OCI-M2 (cell line): ENCODE results near the gene OTOGL.

ENCODE experiments used
- DNase-seq: peaks from one replicate; lab custom pipeline; 2025; ENCODE audit not compliant: unreplicated experiment; lab: John Stamatoyannopoulos, UW

Gene OTOGL

DNA sequence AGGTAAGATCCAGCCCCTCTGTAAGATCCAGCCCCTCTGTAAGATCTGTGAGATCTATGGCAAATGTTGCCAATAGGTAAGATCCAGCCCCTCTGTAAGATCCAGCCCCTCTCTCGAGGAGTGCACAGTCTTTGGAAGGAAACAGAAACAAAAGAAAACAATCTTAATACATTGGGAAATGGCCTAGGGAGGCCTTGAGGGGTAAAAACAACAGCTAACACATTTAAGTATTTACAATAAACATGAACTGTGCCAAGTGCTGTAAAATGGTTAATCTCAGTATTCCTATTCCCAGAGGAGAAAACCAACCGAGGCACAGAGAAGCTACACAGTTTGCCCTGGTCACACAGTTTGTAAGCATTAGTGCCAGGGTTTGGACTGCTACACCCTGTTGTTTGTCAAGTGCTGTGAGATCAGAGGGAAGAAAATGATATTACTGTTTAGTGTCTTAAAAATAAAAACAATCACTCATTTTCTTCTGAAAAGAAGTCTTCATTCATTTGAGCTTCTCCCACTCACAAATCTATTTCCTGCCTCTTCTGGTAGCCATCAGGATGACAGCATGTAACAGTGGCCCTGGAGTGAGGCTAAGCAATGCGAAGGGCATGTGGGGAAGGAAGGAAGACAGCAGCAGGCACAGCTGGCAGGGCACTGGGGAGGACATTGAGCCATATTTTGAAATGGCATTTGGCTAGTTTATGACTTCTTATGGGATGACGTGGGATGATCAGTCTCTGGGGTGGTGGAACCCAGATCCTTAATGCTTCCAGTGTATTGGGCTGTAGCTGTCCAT, 226.0 kb downstream of the OTOGL start:
- DNase-seq = no peak

DNA sequence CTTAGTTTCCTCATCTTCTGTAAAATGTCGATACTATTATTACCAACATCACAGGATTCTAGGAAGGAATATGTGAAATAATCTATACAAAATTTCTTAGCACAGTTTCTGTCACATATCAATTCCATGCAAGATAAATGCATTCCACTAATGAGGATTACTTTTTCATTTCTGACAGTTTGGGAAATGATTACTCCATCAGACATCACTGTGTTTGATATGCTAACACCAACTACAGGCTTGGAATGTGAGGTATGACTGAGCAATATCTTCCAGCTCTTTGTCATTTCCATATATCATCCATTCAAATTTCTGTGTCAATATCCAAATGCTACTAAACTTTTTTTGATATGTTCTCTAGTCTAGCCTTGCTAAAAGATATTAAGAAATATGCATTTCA, 233.5 kb downstream of the OTOGL start:
- DNase-seq = no peak

- no peak for DNase-seq
Measured at GRCh38 chr12:80352474-80352873, 253.1 kb downstream of the OTOGL start.

- no peak for DNase-seq
Measured at GRCh38 chr12:80353254-80353653, 253.9 kb downstream of the OTOGL start.

GRCh38 chr12:80356097-80356496, 256.8 kb downstream of the OTOGL start:
- DNase-seq = no peak

DNA sequence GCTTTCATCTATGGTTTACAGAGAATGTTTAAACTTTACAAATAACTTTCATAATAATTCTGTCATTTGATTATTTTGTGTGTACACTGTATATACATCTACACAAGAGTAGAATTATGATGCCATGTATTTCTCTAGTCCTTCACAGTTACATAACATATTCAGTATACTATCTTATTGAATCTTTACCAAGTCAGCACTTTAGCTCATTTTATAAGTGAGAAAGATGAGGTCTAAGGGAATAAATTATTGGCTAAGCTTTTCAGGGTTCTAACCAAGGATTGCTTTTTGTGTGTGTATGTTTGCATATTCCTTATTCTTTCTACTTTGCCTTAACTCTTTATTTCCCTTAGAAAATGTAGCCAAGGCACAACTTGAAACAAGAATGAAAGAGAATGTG, 260.4 kb downstream of the OTOGL start:
- DNase-seq = no peak

DNA sequence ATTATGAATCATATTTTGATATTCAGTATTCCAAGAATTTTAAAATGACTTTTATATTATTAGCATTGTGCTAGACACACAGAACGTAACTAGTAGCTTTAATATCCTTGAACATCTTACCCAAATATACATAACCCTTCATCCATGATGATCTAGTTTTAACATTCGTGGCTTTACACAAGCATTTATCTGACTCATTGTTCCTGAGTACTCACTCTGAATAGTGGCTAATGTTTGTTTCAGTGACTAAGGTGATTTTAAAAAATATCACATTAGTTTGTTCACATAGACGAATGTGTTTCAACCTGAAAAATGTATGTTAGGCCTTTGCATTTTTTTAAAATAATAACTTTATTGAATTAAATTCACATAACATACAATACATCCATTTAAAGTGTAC, 264.7 kb downstream of the OTOGL start:
- no peak for DNase-seq

- DNase-seq = no peak
Measured at GRCh38 chr12:80373666-80374065, 274.3 kb downstream of the OTOGL start.

- no peak for DNase-seq
Measured at GRCh38 chr12:80374615-80375014, 275.3 kb downstream of the OTOGL start.

GRCh38 chr12:80377140-80377794, 277.9 kb downstream of the OTOGL start:
- DNase-seq = no peak

- DNase-seq = no peak
Measured at GRCh38 chr12:80381121-80381520, 281.8 kb downstream of the OTOGL start.

DNA sequence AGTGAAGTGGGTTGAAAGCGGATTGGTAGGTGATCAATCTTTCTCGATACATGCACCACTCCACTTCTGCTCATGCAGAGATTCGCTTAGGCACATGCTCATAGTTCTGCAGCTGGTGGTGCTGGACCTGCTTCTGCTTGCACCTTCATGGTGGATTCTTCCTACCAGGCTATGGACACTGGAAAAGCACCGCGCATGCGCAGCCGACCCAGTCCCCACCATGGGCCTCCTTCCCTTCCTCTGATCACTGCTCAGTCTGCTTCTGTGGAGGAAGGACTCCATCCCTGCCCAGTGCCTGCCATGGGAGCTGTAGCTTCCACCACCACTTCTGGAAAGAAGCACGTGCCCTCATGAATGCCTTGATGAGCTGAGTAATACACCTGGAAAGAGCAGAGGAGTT, 282.9 kb downstream of the OTOGL start:
- DNase-seq = no peak

DNA sequence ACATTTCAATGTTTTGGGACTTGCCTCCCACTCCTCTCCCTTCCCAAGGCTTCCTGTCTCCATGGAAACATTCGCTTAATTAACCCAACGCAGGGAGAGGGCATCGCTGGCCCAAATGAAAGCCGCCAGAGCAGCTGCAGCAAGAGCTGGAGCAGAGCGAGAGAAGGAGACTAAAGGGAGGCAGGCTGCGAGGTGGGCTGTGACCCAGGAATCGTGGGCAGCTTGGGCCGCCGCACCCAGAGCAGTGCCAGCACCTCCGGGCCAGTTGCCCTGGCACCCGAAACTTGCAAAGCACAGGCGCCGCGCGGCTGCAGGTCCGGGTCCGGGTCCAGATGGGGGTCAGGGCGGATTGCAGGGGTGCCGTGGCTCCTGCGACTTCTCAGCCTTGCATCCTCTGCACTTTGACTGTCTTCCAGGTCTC, 301.2 kb downstream of the OTOGL start:
- DNase-seq = no peak

- DNase-seq = no peak
Measured at GRCh38 chr12:80401191-80401590, 301.9 kb downstream of the OTOGL start.

- no peak for DNase-seq
Measured at GRCh38 chr12:80404629-80405028, 305.3 kb downstream of the OTOGL start.

DNA sequence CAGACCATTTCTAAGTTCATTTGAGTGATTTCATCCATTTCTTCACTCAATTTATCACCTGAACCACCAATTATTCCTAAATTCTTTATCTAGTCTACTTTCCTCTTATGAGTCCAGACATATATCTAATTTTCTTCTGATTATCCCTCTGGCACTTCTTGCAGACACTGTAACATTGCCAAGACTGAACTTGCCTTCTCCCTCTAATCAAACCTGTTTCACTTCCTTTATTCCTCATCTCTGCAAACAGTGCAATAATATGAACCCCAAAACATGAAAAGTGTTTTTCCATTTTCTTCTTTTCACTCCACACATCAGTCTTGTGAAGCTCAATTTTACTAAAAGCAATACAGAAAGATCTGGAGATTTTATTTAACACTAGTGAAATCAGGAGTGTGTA, 306.9 kb downstream of the OTOGL start:
- DNase-seq = no peak

DNA sequence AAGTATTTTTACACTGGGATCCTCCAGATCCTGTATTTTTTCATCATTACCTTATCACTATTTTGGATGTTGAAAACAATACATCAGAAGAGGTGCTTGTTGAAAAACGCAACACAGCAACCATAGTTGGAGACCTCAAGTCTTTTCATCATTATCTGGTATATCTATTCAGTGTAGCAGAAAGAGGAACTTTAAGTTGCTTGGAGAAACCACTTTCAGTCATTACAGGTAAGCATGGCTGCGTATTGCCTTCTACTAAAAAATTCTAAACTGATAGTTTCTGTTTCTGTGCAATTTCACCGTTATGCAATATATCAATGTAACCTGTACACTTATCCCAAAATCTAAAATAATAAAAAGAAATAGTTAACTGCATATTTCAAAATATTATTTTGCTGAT, 312.4 kb downstream of the OTOGL start:
- no peak for DNase-seq

DNA sequence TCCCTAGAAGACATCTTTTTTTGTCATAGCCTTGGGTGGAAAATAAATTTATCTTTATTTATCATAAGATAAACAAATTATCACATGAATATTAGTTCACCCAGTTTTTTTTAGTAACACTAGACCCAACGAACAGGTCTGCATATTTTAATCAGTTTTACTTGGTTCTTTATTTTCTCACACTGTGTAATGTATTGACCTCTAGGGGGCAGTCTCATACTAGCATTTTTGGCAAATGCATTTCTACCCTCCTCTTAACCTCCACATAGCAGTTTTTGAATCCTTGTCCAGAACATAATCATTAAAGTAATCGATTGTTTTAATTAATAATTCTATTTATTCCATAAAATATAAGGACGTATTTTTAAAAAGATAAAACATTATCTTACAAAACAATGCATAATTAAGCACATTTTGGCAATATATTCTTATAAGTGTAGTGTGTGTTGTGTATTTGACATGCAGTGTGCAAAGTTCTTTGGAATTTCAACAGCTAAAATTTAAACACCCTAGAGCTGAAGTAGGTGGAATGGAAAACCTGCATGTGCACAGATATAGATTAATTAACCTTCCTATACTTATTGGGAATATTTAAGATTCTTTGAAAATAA, 313.1 kb downstream of the OTOGL start:
- no peak for DNase-seq

DNA sequence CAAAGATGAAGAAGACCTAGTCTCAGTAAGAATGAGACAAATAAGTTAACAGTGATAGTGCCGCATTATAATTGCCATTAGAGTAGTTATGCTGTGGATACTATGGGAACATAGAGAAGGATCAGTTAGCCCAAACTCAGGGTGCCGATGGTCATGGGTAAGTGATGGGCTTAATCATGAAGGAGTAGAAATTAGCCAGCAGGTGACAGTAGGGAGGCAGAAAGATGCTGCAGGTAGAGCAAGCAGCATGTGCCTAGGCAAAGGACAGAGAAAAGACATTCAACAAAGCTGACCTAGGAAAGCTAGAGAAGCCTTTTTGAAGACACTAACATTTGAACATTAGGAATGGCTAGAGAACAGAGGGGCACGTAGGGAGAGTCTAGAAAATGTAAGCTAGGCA, 314.1 kb downstream of the OTOGL start:
- DNase-seq = no peak

DNA sequence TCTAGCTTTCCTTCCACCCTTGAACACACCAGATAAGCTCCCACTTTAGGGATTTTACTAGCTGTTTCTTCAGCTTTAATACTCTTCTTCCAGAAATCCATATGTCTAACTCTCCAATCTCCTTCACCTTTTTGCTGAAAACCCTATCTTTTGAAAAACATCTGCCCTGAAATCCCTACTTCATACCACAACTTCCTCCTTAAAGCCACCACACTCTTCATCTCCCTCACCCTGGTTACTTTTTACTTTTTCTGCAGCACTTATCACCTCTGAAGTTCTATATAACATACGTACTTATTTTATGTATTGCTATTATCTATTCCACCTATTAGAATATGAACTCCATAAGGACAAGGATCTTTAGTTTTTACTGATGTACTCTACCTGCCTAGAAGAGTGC, 316.1 kb downstream of the OTOGL start:
- DNase-seq = no peak

- no peak for DNase-seq
Measured at GRCh38 chr12:80419644-80420043, 320.3 kb downstream of the OTOGL start.

DNA sequence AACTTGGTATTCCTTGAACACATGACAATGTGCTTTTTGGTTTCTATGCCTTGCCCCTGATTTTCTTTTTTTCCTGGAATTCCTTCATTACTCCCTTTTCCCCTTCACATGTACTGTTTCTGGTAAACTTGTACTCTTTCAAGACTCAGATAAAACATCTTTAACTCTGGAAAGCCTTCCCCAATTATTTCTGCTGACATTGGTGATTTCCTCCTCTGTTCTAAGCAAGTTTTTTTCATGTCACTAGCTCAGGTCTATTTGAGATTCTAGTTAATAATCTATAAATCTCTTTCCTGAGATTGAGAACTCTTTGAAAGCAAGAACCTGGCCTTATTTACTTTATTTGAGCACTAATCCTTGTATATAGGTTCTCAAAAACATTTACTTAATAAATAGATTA, 320.7 kb downstream of the OTOGL start:
- DNase-seq = no peak
